ENCODE measurements around the gene TRPT1.
"Not testable (repeated sequence)": the region's sequence is repeated elsewhere in the genome, so short reads cannot be mapped to it uniquely, and the experiment has no call there.

TRPT1 gene

GRCh38 chr11:64258946-64259532 lies 33.1 kb upstream of the TRPT1 start:
- DNase-seq (ENCODE audit: low spot score) = no peak

GRCh38 chr11:64258356-64258755 lies 32.4 kb upstream of the TRPT1 start:
- DNase-seq (ENCODE audit: low spot score) = no peak

GRCh38 chr11:64256300-64256699 lies 30.3 kb upstream of the TRPT1 start:
- no peak for DNase-seq (ENCODE audit: low spot score)

- no peak for DNase-seq (ENCODE audit: low spot score)
Observed at GRCh38 chr11:64255135-64256128, 29.4 kb upstream of the TRPT1 start.

- no peak for DNase-seq (ENCODE audit: low spot score)
Observed at GRCh38 chr11:64254326-64254725, 28.3 kb upstream of the TRPT1 start.

- no peak for DNase-seq (ENCODE audit: low spot score)
Observed at GRCh38 chr11:64253481-64253880, 27.5 kb upstream of the TRPT1 start.

- no peak for DNase-seq (ENCODE audit: low spot score)
Observed at GRCh38 chr11:64253043-64253442, 27.1 kb upstream of the TRPT1 start.

- peak; percentile 68 for DNase-seq (ENCODE audit: low spot score)
Observed at GRCh38 chr11:64252003-64252872, 26.3 kb upstream of the TRPT1 start.

- DNase-seq (ENCODE audit: low spot score) = no peak
Observed at GRCh38 chr11:64251753-64252002, 25.7 kb upstream of the TRPT1 start.

GRCh38 chr11:64251016-64251752 lies 25.2 kb upstream of the TRPT1 start, which contains the start of gene PLCB3:
TSS of gene PLCB3 (plus strand) at chr11:64251530. CDS start at chr11:64251650, 120 bp downstream.
- DNase-seq (ENCODE audit: low spot score) = peak; percentile 80

- peak; percentile 78 for DNase-seq (ENCODE audit: low spot score)
Observed at GRCh38 chr11:64250415-64251015, 24.5 kb upstream of the TRPT1 start.

GRCh38 chr11:64249563-64250414 lies 23.8 kb upstream of the TRPT1 start:
- DNase-seq (ENCODE audit: low spot score) = no peak

- DNase-seq (ENCODE audit: low spot score) = no peak
Observed at GRCh38 chr11:64249038-64249437, 23.1 kb upstream of the TRPT1 start.

GRCh38 chr11:64248578-64248977 lies 22.6 kb upstream of the TRPT1 start:
- DNase-seq (ENCODE audit: low spot score) = no peak

GRCh38 chr11:64247729-64248531 lies 21.9 kb upstream of the TRPT1 start:
- DNase-seq (ENCODE audit: low spot score) = no peak

- DNase-seq (ENCODE audit: low spot score) = peak; percentile 91
Observed at GRCh38 chr11:64246871-64247728, 21.1 kb upstream of the TRPT1 start, which contains the start of gene PPP1R14B. TSS of gene PPP1R14B (minus strand) at chr11:64246943. CDS start at chr11:64246673, 270 bp downstream.

GRCh38 chr11:64246621-64246870 lies 20.6 kb upstream of the TRPT1 start:
- not testable (repeated sequence) for DNase-seq (ENCODE audit: low spot score)

GRCh38 chr11:64245797-64246620 lies 20.0 kb upstream of the TRPT1 start:
- peak; percentile 54 for DNase-seq (ENCODE audit: low spot score)
